OCI-LY1 (cell line): Measurements from ENCODE around the gene CMTM8.

Experiments used
- H2AFZ ChIP-seq: fragments of 200-600 bp; sonication (generic), shearing (Covaris generic); 2 replicates; pipeline ENCODE4 v1.6.0; 2014; ENCODE audit warnings: antibody characterized with exemption, mild to moderate bottlenecking, low read length
- H3F3A ChIP-seq: fragments of 200-600 bp; sonication (generic), shearing (Covaris generic); 2 replicates; pipeline ENCODE4 v1.6.0; 2014; ENCODE audit warnings: mild to moderate bottlenecking, antibody characterized with exemption, low read length, moderate library complexity; ENCODE audit not compliant: insufficient read depth
- H3K27ac ChIP-seq: fragments of 200-600 bp; sonication (generic); 2 replicates; pipeline ENCODE4 v1.5.1; 2014; ENCODE audit warnings: low read length, mixed run types, mild to moderate bottlenecking, low read depth; ENCODE audit not compliant: poor library complexity, severe bottlenecking
- H3K27me3 ChIP-seq: fragments of 200-600 bp; sonication (generic); 2 replicates; pipeline ENCODE4 v1.6.0; 2014; ENCODE audit warnings: antibody characterized with exemption, mild to moderate bottlenecking, low read length, moderate library complexity; ENCODE audit not compliant: insufficient read depth
- H3K36me3 ChIP-seq: fragments of 200-600 bp; sonication (generic); 2 replicates; pipeline ENCODE4 v1.6.1; 2014; ENCODE audit warnings: mild to moderate bottlenecking, antibody characterized with exemption, low read length, moderate library complexity, mixed read lengths; ENCODE audit not compliant: insufficient read depth
- H3K4me1 ChIP-seq: fragments of 200-600 bp; sonication (generic); 2 replicates; pipeline ENCODE4 v1.5.1; 2014; ENCODE audit warnings: mild to moderate bottlenecking, low read length, moderate library complexity; ENCODE audit not compliant: insufficient read depth, severe bottlenecking
- H3K4me2 ChIP-seq: fragments of 200-600 bp; sonication (generic), shearing (Covaris generic); 2 replicates; pipeline ENCODE4 v1.6.1; 2014; ENCODE audit warnings: low read length
- H3K4me3 ChIP-seq: fragments of 200-600 bp; sonication (generic); 2 replicates; pipeline ENCODE4 v1.5.1; 2014; ENCODE audit warnings: low read length, low read depth, mild to moderate bottlenecking, mixed read lengths; ENCODE audit not compliant: poor library complexity, severe bottlenecking
- H3K79me2 ChIP-seq: fragments of 200-600 bp; shearing (Covaris generic); 2 replicates; pipeline ENCODE4 v1.6.1; 2016; ENCODE audit warnings: mixed run types, low read length, mixed read lengths; ENCODE audit not compliant: insufficient read depth
- H3K9ac ChIP-seq: fragments of 200-600 bp; sonication (generic), shearing (Covaris generic); 2 replicates; pipeline ENCODE4 v1.6.1; 2014; ENCODE audit warnings: mild to moderate bottlenecking, low read length, mixed read lengths
- H3K9me2 ChIP-seq: fragments of 200-600 bp; sonication (generic), shearing (Covaris generic); 2 replicates; pipeline ENCODE4 v1.6.1; 2014; ENCODE audit warnings: low read depth, mild to moderate bottlenecking, low read length, mixed read lengths
- H3K9me3 ChIP-seq: fragments of 200-600 bp; shearing (Covaris generic); 2 replicates; pipeline ENCODE4 v1.6.1; 2014; ENCODE audit warnings: low read length, mixed read lengths
- H4K20me1 ChIP-seq: fragments of 200-600 bp; sonication (generic), shearing (Covaris generic); 2 replicates; pipeline ENCODE4 v1.6.0; 2016; ENCODE audit warnings: mild to moderate bottlenecking, low read length; ENCODE audit not compliant: insufficient read depth
- EZH2 ChIP-seq: fragments of 200-600 bp; sonication (generic), shearing (Covaris generic); IDR thresholded peaks from 2 replicates; pipeline ENCODE4 v1.8.0; 2017; ENCODE audit warnings: borderline replicate concordance, mixed run types, mild to moderate bottlenecking, antibody characterized with exemption, low read length, moderate library complexity, mixed read lengths
- TF ChIP-seq, protein P1 (sequence below): fragments of 200-600 bp; sonication (generic), shearing (Covaris generic); IDR thresholded peaks from 2 replicates; pipeline ENCODE4 v1.5.1; 2017; ENCODE audit warnings: mild to moderate bottlenecking, antibody characterized with exemption, low read length, moderate library complexity, mixed read lengths

Gene CMTM8

DNA sequence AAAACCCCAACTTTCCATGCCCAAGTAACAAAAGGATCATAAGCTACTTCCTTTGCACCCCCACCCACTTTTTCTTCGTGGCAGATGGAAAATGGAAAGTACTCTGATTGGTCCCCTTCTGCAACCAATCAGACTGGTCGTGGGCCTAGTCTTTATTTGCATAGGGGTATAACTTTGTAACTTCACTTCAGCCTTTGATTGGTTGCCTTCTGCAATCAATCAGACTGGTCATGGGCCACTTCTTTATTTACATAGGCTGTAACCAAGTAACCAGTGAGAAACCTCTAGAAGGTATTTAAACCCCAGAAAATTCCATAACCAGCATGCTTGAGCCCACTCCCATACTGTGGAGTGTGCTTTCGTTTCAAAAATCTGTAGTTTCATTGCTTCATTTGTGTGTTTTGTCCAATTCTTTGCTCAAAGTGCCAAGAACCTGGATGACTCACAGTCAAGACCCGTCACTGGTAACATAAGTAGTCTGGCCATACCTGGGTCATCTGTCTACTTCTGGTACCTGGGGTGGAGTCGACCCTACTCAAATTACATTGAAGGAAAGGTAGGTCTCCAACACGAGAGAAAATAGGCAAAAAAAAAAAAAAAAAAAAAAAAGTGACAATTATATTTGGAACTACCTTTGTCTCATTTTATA lies 41.9 kb downstream of the CMTM8 start:
- Histone ChIP-seq H3K36me3 (no peaks in the 10 kb centered on the region; the same call in 1 of the 2 replicates), H3K4me3 (no peak overlapping the region), H4K20me1 (no peaks in the 10 kb centered on the region), H3K79me2 (no peaks in the 10 kb centered on the region), H3K4me1 (peaks cover 34% of the 10 kb centered on the region), H3K27me3 (no peaks in the 10 kb centered on the region), H3F3A (no peaks in the 10 kb centered on the region), H3K9me2 (no peaks in the 10 kb centered on the region), H3K27ac (no peak overlapping the region), H3K4me2 (no peak overlapping the region), H3K9ac (no peak overlapping the region), H2AFZ (no peak overlapping the region), H3K9me3 (no peaks in the 10 kb centered on the region)
- TF ChIP-seq EZH2: no peak
- TF ChIP-seq, protein P1, sequence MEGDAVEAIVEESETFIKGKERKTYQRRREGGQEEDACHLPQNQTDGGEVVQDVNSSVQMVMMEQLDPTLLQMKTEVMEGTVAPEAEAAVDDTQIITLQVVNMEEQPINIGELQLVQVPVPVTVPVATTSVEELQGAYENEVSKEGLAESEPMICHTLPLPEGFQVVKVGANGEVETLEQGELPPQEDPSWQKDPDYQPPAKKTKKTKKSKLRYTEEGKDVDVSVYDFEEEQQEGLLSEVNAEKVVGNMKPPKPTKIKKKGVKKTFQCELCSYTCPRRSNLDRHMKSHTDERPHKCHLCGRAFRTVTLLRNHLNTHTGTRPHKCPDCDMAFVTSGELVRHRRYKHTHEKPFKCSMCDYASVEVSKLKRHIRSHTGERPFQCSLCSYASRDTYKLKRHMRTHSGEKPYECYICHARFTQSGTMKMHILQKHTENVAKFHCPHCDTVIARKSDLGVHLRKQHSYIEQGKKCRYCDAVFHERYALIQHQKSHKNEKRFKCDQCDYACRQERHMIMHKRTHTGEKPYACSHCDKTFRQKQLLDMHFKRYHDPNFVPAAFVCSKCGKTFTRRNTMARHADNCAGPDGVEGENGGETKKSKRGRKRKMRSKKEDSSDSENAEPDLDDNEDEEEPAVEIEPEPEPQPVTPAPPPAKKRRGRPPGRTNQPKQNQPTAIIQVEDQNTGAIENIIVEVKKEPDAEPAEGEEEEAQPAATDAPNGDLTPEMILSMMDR: no peak

DNA sequence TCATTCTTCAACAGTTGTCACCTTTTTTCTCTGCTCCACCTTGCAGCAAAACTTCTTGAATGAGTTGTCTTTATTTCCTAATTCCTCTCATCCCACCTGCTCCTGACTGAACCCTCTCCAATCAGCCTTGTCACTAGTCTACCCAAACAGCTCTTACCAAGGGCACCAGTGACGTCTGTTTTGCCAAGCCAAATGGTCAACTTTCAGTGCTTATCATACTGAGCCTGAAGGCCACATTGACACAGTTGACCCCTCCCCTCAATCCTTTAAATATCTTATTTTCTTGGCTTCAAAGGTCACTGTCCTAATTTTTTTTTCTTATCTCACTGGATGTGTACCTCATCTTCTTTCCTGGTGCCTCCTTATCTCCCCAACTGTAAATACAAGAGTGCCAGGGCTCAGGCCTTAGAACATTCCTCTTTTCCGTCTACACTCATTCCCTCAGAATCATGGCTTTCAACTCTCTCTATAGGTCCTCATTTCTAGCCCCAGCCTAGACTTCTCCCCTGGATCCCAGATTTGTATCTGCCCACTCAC lies 43.2 kb downstream of the CMTM8 start:
- H3K27me3 ChIP-seq: no peaks in the 10 kb centered on the region
- TF ChIP-seq, protein P1: no peak
- no peak for TF ChIP-seq EZH2
- H3F3A ChIP-seq: 0 out of 2 replicates have a peak, but pooled peaks cover 3% of the 10 kb centered on the region
- no peaks in the 10 kb centered on the region for H4K20me1 ChIP-seq
- H3K4me1 ChIP-seq: peaks cover 40% of the 10 kb centered on the region
- H3K4me2 ChIP-seq: no peak overlapping the region
- H2AFZ ChIP-seq: no peak overlapping the region
- H3K27ac ChIP-seq: no peak overlapping the region
- H3K9me3 ChIP-seq: no peaks in the 10 kb centered on the region
- no peaks in the 10 kb centered on the region for H3K36me3 ChIP-seq
- H3K79me2 ChIP-seq: no peaks in the 10 kb centered on the region
- no peak overlapping the region for H3K9ac ChIP-seq
- H3K4me3 ChIP-seq: no peak overlapping the region
- no peaks in the 10 kb centered on the region for H3K9me2 ChIP-seq

DNA sequence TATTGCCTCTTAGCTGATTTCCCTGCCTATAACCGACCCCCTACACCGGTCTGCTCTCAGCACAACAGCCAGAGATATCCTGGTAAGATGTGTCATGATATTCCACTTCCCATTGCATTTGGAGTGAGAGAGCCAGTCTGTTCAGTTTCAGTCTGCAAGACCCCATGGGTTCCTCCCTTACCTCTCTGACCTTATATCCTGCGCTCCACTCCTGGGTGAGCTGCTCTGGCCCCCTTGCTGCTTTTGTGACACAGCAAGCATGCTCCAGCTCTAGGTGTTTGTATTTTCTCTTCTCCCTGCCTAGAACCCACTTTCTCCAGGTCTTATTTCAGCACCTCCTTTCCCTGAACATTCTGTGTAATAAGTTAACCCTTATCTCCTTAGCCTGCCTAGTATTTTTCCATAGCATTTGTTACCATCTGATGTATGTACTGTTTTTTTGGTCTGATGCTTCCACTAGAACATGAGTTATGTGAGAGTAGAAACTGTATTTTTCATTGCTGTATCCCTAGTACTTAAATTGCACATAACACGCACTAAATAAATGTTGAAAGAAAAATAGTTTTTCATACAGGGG lies 44.2 kb downstream of the CMTM8 start:
- Histone ChIP-seq H3K36me3 (no peaks in the 10 kb centered on the region), H3K4me3 (no peak overlapping the region), H4K20me1 (no peaks in the 10 kb centered on the region), H3F3A (0 out of 2 replicates have a peak, but pooled peaks cover 3% of the 10 kb centered on the region), H3K9me3 (no peaks in the 10 kb centered on the region), H3K27ac (no peak overlapping the region), H2AFZ (no peak overlapping the region), H3K79me2 (no peaks in the 10 kb centered on the region), H3K27me3 (no peaks in the 10 kb centered on the region), H3K4me1 (peaks cover 50% of the 10 kb centered on the region), H3K4me2 (peak overlapping the region; percentile 26; the same call in 1 of the 2 replicates), H3K9ac (no peak overlapping the region), H3K9me2 (no peaks in the 10 kb centered on the region)
- no peak for TF ChIP-seq EZH2
- TF ChIP-seq, protein P1: no peak
